GM21717 (cell line): ENCODE data around the gene MRPL55.

Source experiments
- ATAC-seq: cut with Tn5 transposase; IDR thresholded peaks from one replicate; pipeline ENCODE4 v1.9.1; 2021; ENCODE audit warnings: mild to moderate bottlenecking, moderate library complexity; ENCODE audit not compliant: unreplicated experiment

The MRPL55 gene

GRCh38 chr1:228088586-228089498, 20.3 kb downstream of the MRPL55 start:
- no peak for ATAC-seq

GRCh38 chr1:228087771-228088251, 21.3 kb downstream of the MRPL55 start:
- no peak for ATAC-seq

GRCh38 chr1:228085287-228085951, 23.7 kb downstream of the MRPL55 start:
- no peak for ATAC-seq

- ATAC-seq = no peak
Measured at GRCh38 chr1:228084797-228085196, 24.3 kb downstream of the MRPL55 start.

- no peak for ATAC-seq
Measured at GRCh38 chr1:228084325-228084724, 24.8 kb downstream of the MRPL55 start.

GRCh38 chr1:228083871-228084278, 25.2 kb downstream of the MRPL55 start:
- ATAC-seq = no peak

- ATAC-seq = peak; percentile 14
Measured at GRCh38 chr1:228082918-228083870, 25.9 kb downstream of the MRPL55 start.

GRCh38 chr1:228082214-228082917, 26.7 kb downstream of the MRPL55 start, which contains the start of gene ARF1:
Gene ARF1, plus strand, starts transcription at chr1:228082708. Its CDS starts 14,407 bp downstream, at chr1:228097115.
- ATAC-seq = peak; percentile 72

- ATAC-seq = peak; percentile 26
Measured at GRCh38 chr1:228081578-228082213, 27.4 kb downstream of the MRPL55 start.

- ATAC-seq = no peak
Measured at GRCh38 chr1:228081144-228081543, 28.0 kb downstream of the MRPL55 start.

GRCh38 chr1:228079601-228080263, 29.4 kb downstream of the MRPL55 start:
- no peak for ATAC-seq

GRCh38 chr1:228079013-228079412, 30.1 kb downstream of the MRPL55 start:
- ATAC-seq = no peak

GRCh38 chr1:228077565-228078330, 31.4 kb downstream of the MRPL55 start:
- no peak for ATAC-seq

GRCh38 chr1:228076796-228077430, 32.2 kb downstream of the MRPL55 start:
- no peak for ATAC-seq

GRCh38 chr1:228075801-228076271, 33.3 kb downstream of the MRPL55 start:
- ATAC-seq = no peak

GRCh38 chr1:228074954-228075730, 34.0 kb downstream of the MRPL55 start:
- no peak for ATAC-seq
